Chondrocyte (in vitro differentiated cells): ENCODE measurements around the gene SMNDC1. TPM values are rescaled to one million over a fixed set of nuclear protein-coding genes. Genes with fewer than 3 reads are reported as not detected.

ENCODE experiments used
- DNase-seq: peaks from one replicate; pipeline ENCODE4 v3.0.0; 2021; ENCODE audit warnings: mixed read lengths, low spot score
- H3K27ac Mint-ChIP-seq: one replicate; pipeline ENCODE4 v1.8.0; 2021; ENCODE audit warnings: mild to moderate bottlenecking, moderate library complexity, mixed read lengths; ENCODE audit not compliant: unreplicated experiment
- H3K27me3 Mint-ChIP-seq: 2 replicates; pipeline ENCODE4 v1.8.0; 2021; ENCODE audit warnings: low read depth, mixed read lengths
- H3K36me3 Mint-ChIP-seq: 2 replicates; pipeline ENCODE4 v1.8.0; 2021; ENCODE audit warnings: low read depth, mixed read lengths
- H3K4me1 Mint-ChIP-seq: 2 replicates; pipeline ENCODE4 v1.8.0; 2021; ENCODE audit warnings: low read depth, mild to moderate bottlenecking, mixed read lengths
- H3K4me3 Mint-ChIP-seq: one replicate; pipeline ENCODE4 v1.8.0; 2021; ENCODE audit warnings: mild to moderate bottlenecking, moderate library complexity, mixed read lengths; ENCODE audit not compliant: unreplicated experiment
- H3K9me3 Mint-ChIP-seq: 2 replicates; pipeline ENCODE4 v1.8.0; 2021; ENCODE audit warnings: low read depth, mixed read lengths
- total RNA-seq: library from RNA; stranded (reverse); gene quantifications from 3 replicates; pipeline ENCODE4 v1.2.1, GENCODE V29; 2021
- TF ChIP-seq, protein P1 (sequence below): fragments of 200-600 bp; sonication (generic); IDR thresholded peaks from 2 replicates; pipeline ENCODE4 v1.5.0; 2021; ENCODE audit warnings: antibody characterized with exemption, mild to moderate bottlenecking, moderate library complexity

Gene SMNDC1
- total RNA-seq, 1 donor from 2014 or later = 26.2 TPM

DNA sequence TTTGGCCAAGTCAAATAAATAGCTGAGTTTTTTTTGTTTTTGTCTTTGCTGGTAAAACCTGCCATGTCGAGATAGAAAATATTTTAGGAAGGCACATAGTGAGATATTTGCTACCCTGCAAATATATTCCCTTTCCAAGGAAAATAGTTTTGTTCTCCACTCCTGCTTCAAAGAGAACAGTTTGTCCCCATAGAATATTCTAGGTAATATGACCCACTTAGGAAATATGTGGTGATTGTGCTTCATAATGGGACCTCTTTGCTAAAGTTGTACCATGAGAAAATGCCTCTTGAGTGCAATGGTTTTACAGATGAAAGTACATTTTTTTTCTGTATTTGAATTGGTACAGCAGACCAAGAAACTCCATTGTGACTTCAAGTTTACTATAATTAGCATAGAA lies 41.6 kb downstream of the SMNDC1 start:
- DNase-seq = no peak
- Mint-ChIP-seq H3K4me1 (peaks cover 33% of the 10 kb centered on the region), H3K36me3 (no peaks in the 10 kb centered on the region), H3K27ac (peak overlapping the region; percentile 74), H3K4me3 (no peak overlapping the region), H3K27me3 (no peaks in the 10 kb centered on the region), H3K9me3 (no peaks in the 10 kb centered on the region)
- TF ChIP-seq, protein P1, sequence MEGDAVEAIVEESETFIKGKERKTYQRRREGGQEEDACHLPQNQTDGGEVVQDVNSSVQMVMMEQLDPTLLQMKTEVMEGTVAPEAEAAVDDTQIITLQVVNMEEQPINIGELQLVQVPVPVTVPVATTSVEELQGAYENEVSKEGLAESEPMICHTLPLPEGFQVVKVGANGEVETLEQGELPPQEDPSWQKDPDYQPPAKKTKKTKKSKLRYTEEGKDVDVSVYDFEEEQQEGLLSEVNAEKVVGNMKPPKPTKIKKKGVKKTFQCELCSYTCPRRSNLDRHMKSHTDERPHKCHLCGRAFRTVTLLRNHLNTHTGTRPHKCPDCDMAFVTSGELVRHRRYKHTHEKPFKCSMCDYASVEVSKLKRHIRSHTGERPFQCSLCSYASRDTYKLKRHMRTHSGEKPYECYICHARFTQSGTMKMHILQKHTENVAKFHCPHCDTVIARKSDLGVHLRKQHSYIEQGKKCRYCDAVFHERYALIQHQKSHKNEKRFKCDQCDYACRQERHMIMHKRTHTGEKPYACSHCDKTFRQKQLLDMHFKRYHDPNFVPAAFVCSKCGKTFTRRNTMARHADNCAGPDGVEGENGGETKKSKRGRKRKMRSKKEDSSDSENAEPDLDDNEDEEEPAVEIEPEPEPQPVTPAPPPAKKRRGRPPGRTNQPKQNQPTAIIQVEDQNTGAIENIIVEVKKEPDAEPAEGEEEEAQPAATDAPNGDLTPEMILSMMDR = no peak

DNA sequence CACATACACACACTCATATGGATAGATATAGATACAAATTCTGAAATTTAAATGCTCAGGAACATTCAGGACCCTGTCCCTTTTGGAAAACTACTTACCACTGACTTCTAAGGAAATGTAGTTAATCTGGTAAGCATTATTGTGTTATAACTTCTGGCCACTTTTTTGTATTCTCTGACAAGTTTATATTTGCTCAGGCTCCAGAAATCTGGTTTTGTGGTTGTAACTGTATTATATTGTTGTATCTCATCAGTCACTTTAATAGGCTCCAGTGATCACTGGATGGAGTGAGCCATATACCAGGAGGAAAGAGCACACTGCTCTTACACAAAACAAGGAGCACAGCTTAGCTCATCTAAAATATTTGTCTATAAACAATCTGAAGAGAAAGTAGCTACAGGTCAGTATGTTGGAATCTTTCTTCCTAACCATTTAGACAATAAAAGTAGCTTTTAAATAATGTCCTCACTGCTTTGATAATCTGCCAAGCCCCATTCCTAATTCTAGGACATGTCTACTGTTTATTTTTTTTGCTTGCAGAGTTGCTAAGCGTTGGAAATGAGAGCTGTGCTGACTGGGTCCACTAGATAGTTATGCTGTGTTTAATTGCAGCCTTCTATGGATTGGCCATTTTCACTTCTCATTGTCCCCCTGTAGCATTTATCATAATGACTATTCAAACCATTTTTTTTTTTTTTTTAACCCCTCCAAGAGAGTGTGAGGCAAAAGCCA lies 43.8 kb downstream of the SMNDC1 start:
- DNase-seq = no peak

DNA sequence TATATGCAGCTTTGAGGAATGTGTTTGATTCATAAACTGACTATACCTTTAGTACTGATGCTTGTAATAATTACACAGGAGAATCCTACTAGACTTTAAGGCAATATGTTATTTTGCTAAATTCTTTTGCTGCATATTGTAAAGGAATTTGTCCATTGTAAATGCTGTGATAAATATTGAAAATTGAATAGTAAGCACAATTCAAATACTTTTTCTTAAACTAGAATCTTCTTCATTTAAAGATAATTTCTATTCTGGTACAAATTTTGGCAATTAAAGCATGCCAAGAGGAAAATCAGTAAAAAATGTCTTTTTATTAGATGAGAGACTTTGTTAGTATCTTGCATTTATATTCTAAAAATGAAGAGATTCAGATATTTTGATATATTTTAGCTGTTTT lies 45.4 kb downstream of the SMNDC1 start:
- Mint-ChIP-seq H3K27me3 (no peaks in the 10 kb centered on the region), H3K36me3 (peaks cover 4% of the 10 kb centered on the region), H3K27ac (no peak overlapping the region), H3K9me3 (peaks cover 7% of the 10 kb centered on the region), H3K4me3 (no peak overlapping the region), H3K4me1 (peaks cover 31% of the 10 kb centered on the region)
- TF ChIP-seq, protein P1 = no peak
- DNase-seq = no peak

More for the DNA sequence above, 43.8 kb downstream of the SMNDC1 start:
- TF ChIP-seq, protein P1 = no peak
- Mint-ChIP-seq H3K4me1 (peaks cover 31% of the 10 kb centered on the region), H3K27ac (no peak overlapping the region), H3K36me3 (peaks cover under 1% of the 10 kb centered on the region), H3K27me3 (no peaks in the 10 kb centered on the region), H3K4me3 (no peak overlapping the region), H3K9me3 (peaks cover under 1% of the 10 kb centered on the region)

DNA sequence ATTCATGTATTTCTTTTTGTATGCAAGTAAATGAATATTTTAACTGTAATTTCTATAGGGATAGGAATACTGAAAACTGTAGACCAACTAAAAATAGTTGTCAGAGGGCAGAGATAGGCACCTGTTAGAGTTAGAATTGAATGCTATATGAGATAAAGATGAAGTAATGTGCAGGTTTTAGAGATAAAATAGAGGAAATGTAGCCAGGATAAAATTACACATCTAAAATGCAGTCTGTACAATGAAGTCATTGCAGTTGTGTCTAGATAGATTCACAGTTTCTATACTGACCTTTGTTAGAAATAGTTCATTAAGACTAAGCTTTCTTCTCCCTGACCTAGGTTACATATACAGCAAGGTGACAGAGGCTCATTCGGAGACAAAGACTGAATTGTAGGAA lies 46.2 kb downstream of the SMNDC1 start:
- Mint-ChIP-seq H3K36me3 (peaks cover 4% of the 10 kb centered on the region), H3K4me3 (no peak overlapping the region), H3K4me1 (peaks cover 26% of the 10 kb centered on the region), H3K27ac (no peak overlapping the region), H3K27me3 (no peaks in the 10 kb centered on the region), H3K9me3 (peaks cover 7% of the 10 kb centered on the region)
- DNase-seq = no peak
- TF ChIP-seq, protein P1 = no peak

DNA sequence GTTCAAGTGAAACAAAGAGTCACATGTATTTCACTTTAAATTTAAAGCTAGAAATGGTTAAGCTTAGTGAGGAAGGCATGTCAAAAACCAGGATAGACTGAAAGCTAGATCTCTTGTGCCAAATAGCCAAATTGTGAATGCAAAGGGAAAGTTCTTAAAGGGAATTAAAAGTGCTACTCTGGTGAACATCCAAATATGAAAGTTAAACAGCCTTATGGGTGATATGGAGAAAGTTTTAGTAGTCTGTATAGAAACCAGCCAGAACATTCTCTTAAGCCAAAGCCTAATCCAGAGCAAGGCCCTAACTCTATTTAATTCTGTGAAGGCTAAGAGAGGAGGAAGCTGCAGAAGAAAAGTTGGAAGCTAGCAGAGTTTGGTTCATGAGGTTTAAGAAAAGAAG lies 50.3 kb downstream of the SMNDC1 start:
- TF ChIP-seq, protein P1 = no peak
- no peaks in the 10 kb centered on the region for H3K27me3 Mint-ChIP-seq
- H3K9me3 Mint-ChIP-seq = peaks cover 7% of the 10 kb centered on the region
- no peak for DNase-seq
- H3K4me3 Mint-ChIP-seq = no peak overlapping the region
- no peak overlapping the region for H3K27ac Mint-ChIP-seq
- H3K36me3 Mint-ChIP-seq = peaks cover 4% of the 10 kb centered on the region
- no peaks in the 10 kb centered on the region for H3K4me1 Mint-ChIP-seq
